Neuronal stem cell (in vitro differentiated cells): ENCODE measurements around the gene CARD6.

Experiments
- DNase-seq: peaks from one replicate; pipeline ENCODE4 v3.0.0-alpha.2; 2013; ENCODE audit warnings: low spot score
- H2AFZ ChIP-seq: one replicate; pipeline ENCODE4 v1.6.1; 2013; ENCODE audit warnings: mild to moderate bottlenecking, low read length, inconsistent platforms
- H2AK5ac ChIP-seq: 2 replicates; pipeline ENCODE4 v1.6.1; 2013; ENCODE audit warnings: low read depth, mild to moderate bottlenecking, inconsistent platforms, low read length, moderate library complexity, mixed read lengths
- H2BK120ac ChIP-seq: 2 replicates; pipeline ENCODE4 v1.6.1; 2013; ENCODE audit warnings: low read depth, mild to moderate bottlenecking, inconsistent platforms, low read length, moderate library complexity, mixed read lengths
- H2BK12ac ChIP-seq: one replicate; pipeline ENCODE4 v1.6.1; 2013; ENCODE audit warnings: low read length, inconsistent platforms
- H2BK15ac ChIP-seq: 2 replicates; pipeline ENCODE4 v1.6.1; 2013; ENCODE audit warnings: mild to moderate bottlenecking, low read length, inconsistent platforms, mixed read lengths
- H2BK5ac ChIP-seq: one replicate; pipeline ENCODE4 v1.6.1; 2013; ENCODE audit warnings: inconsistent platforms, mild to moderate bottlenecking, low read length, moderate library complexity
- H3K14ac ChIP-seq: one replicate; pipeline ENCODE4 v1.6.1; 2013; ENCODE audit warnings: low read length, inconsistent platforms
- H3K18ac ChIP-seq: 2 replicates; pipeline ENCODE4 v1.6.1; 2013; ENCODE audit warnings: low read length, inconsistent platforms
- H3K23ac ChIP-seq: 2 replicates; pipeline ENCODE4 v1.6.1; 2013; ENCODE audit warnings: low read depth, mild to moderate bottlenecking, mixed read lengths, low read length, inconsistent platforms; ENCODE audit not compliant: poor library complexity
- H3K27ac ChIP-seq: replicated peaks from 3 replicates; pipeline ENCODE4 v1.5.1; 2013; ENCODE audit warnings: low read length, inconsistent platforms
- H3K27me3 ChIP-seq, 3 experiments: 2 replicates each; pipeline ENCODE4 v1.6.1; 2013; ENCODE audit warnings: low read length in 3 of 3, mild to moderate bottlenecking in 2 of 3, inconsistent platforms in 1 of 3, low read depth in 1 of 3, mixed read lengths in 1 of 3, moderate library complexity in 1 of 3; ENCODE audit not compliant: control insufficient read depth in 3 of 3, insufficient read depth in 3 of 3
- H3K36me3 ChIP-seq, 2 donors: replicated peaks in 1 of 2; 2 replicates each; pipeline ENCODE4 v1.6.1; 2013; ENCODE audit warnings: low read length in 2 of 2; ENCODE audit not compliant: control insufficient read depth in 2 of 2, insufficient read depth in 2 of 2
- H3K4ac ChIP-seq: 2 replicates; pipeline ENCODE4 v1.6.1; 2013; ENCODE audit warnings: inconsistent platforms, mild to moderate bottlenecking, low read length, moderate library complexity
- H3K4me1 ChIP-seq, 2 donors: 1 replicate in 1 of 2; 2 replicates in 1 of 2; pipeline ENCODE4 v1.6.1; 2013; ENCODE audit warnings: low read length in 2 of 2, low read depth in 1 of 2; ENCODE audit not compliant: control insufficient read depth in 2 of 2, insufficient read depth in 1 of 2
- H3K4me2 ChIP-seq: one replicate; pipeline ENCODE4 v1.6.1; 2013; ENCODE audit warnings: mild to moderate bottlenecking, low read length, inconsistent platforms; ENCODE audit not compliant: insufficient read depth, poor library complexity, severe bottlenecking
- H3K4me3 ChIP-seq, 2 donors: 2 replicates each; pipeline ENCODE4 v1.5.1; 2013; ENCODE audit warnings: low read length in 2 of 2, mild to moderate bottlenecking in 2 of 2, inconsistent platforms in 1 of 2, moderate library complexity in 1 of 2
- H3K79me1 ChIP-seq: one replicate; pipeline ENCODE4 v1.6.1; 2013; ENCODE audit warnings: low read depth, mild to moderate bottlenecking, inconsistent platforms, low read length, moderate library complexity
- H3K9ac ChIP-seq: one replicate; pipeline ENCODE4 v1.6.1; 2013; ENCODE audit warnings: mild to moderate bottlenecking, low read depth, low read length, inconsistent platforms; ENCODE audit not compliant: poor library complexity
- H3K9me3 ChIP-seq, 2 donors: replicated peaks in 1 of 2; 2 replicates each; pipeline versions ENCODE3 to v1.6.1; 2013; ENCODE audit warnings: low read length in 2 of 2, mild to moderate bottlenecking in 2 of 2, inconsistent platforms in 1 of 2, low read depth in 1 of 2, mixed read lengths in 1 of 2, moderate library complexity in 1 of 2; ENCODE audit not compliant: control insufficient read depth in 2 of 2, insufficient read depth in 1 of 2
- H4K8ac ChIP-seq: one replicate; pipeline ENCODE4 v1.6.1; 2013; ENCODE audit warnings: low read depth, mild to moderate bottlenecking, inconsistent platforms, low read length, moderate library complexity
- H4K91ac ChIP-seq: one replicate; pipeline ENCODE4 v1.6.1; 2013; ENCODE audit warnings: low read length, low read depth, mild to moderate bottlenecking, inconsistent platforms; ENCODE audit not compliant: poor library complexity
- WGBS, 2 donors: extraction: QIAGEN DNeasy Blood & Tissue Kit; methylation state at CpG; one replicate each; pipeline ENCODE4 v1.1.7; 2013; ENCODE audit warnings: missing lambda C conversion rate in 2 of 2, mixed read lengths in 1 of 2; ENCODE audit not compliant: insufficient read length in 2 of 2, insufficient replicate concordance in 1 of 2; ENCODE audit errors: extremely low coverage in 2 of 2; 5-methylcytosine and 5-hydroxymethylcytosine counted together

Gene CARD6

DNA sequence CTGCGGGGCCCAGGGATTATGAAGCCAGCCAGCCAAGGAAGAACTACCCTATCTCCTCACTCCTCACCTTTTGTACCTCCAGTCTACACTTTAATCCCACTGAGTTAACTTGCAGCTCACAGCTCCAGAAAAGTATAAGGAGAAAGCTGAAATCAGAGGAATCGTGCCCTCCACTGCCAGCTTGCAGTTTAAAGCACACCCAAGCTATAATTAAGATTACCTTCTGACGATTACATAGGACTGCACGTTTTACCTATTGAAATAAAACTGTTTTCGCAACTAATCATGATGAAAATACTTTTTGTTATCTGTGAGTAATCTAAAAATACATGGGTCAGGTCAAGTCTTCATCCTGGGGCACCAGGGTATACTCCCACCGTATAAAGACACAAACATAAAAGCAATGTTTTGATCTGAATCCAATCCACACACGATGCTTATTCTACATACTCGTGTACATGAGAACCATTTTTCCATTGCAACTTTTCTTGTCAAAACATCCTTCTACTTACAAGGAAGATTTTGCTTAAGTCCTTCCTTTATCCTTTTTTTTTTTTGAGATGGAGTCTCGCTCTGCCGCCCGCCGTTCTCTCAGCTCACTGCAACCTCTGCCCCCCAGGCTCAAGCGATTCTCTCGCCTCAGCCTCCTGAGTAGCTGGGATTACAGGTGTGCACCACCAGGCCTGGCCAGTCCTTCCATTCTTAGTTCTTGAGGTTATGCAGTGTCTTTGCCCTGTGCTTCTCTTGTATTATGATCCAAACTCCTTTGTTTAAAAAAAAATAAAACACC lies 13.8 kb upstream of the CARD6 start:
- H4K8ac ChIP-seq = no peak overlapping the region
- no peaks in the 10 kb centered on the region for H3K27me3 ChIP-seq
- no peak overlapping the region for H3K4ac ChIP-seq
- WGBS, 2 donors = no CpG with 5 or more reads among the region's 14 CpGs
- H3K23ac ChIP-seq = no peak overlapping the region
- no peak overlapping the region for H4K91ac ChIP-seq
- no peak overlapping the region for H2BK12ac ChIP-seq
- no peak overlapping the region for H3K18ac ChIP-seq
- H3K79me1 ChIP-seq = no peaks in the 10 kb centered on the region
- no peak overlapping the region for H2BK120ac ChIP-seq
- H3K4me1 ChIP-seq = peaks cover 0 to 2% of the 10 kb centered on the region in 2 donors
- no peak for DNase-seq
- no peak overlapping the region for H3K4me3 ChIP-seq
- peaks cover 49 to 75% of the 10 kb centered on the region in 2 donors for H3K36me3 ChIP-seq
- H2BK5ac ChIP-seq = no peak overlapping the region
- no peak overlapping the region for H3K27ac ChIP-seq
- no peak overlapping the region for H3K4me2 ChIP-seq
- no peak overlapping the region for H2BK15ac ChIP-seq
- no peak overlapping the region for H3K9ac ChIP-seq
- no peak overlapping the region for H2AK5ac ChIP-seq
- H3K14ac ChIP-seq = no peak overlapping the region
- no peak overlapping the region for H2AFZ ChIP-seq
- peaks cover 0 to 1% of the 10 kb centered on the region in 2 donors for H3K9me3 ChIP-seq

DNA sequence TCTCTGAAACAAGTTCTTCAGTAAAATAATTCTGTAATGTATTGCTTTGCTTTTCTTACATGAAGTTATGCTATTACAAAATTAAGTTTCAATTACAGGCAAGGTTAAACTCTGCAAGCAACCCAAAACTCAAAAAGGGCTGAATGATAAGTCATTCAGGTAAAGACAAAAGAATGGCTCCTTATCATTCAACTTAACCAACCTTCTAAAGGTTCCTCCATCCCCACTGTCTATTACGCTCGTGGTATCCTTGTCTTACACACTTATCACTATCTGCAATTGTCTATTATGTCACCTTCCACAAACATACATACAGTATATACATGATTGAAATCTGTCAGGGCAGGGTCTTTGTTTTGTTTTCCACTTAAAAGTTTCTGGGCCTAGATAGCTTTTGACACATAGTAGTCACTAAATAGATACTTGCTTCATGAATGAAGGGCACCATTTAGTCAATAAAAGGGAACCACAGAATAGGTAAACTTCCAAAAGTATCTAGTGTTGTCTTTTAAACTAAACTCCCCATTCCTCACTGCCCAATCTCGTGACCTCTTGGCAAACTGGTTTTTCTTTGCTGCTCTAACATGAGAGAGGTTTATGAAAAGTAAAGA lies 13.0 kb upstream of the CARD6 start:
- Histone ChIP-seq H3K4me1 (peaks cover 2 to 4% of the 10 kb centered on the region in 2 donors), H3K79me1 (no peaks in the 10 kb centered on the region), H3K27me3 (no peaks in the 10 kb centered on the region), H3K27ac (no peak overlapping the region), H3K4ac (no peak overlapping the region), H3K23ac (no peak overlapping the region), H4K91ac (no peak overlapping the region), H3K18ac (no peak overlapping the region), H3K4me2 (no peak overlapping the region), H2BK5ac (no peak overlapping the region), H2BK15ac (no peak overlapping the region), H3K14ac (no peak overlapping the region), H2AFZ (no peak overlapping the region), H2BK12ac (no peak overlapping the region), H3K9ac (no peak overlapping the region), H2AK5ac (no peak overlapping the region), H3K4me3 (no peak overlapping the region), H4K8ac (no peak overlapping the region), H3K36me3 (peaks cover 51 to 82% of the 10 kb centered on the region in 2 donors), H3K9me3 (peaks cover 0 to 1% of the 10 kb centered on the region in 2 donors), H2BK120ac (no peak overlapping the region)
- WGBS, 2 donors = no CpG with 5 or more reads among the region's 3 CpGs
- DNase-seq = no peak

DNA sequence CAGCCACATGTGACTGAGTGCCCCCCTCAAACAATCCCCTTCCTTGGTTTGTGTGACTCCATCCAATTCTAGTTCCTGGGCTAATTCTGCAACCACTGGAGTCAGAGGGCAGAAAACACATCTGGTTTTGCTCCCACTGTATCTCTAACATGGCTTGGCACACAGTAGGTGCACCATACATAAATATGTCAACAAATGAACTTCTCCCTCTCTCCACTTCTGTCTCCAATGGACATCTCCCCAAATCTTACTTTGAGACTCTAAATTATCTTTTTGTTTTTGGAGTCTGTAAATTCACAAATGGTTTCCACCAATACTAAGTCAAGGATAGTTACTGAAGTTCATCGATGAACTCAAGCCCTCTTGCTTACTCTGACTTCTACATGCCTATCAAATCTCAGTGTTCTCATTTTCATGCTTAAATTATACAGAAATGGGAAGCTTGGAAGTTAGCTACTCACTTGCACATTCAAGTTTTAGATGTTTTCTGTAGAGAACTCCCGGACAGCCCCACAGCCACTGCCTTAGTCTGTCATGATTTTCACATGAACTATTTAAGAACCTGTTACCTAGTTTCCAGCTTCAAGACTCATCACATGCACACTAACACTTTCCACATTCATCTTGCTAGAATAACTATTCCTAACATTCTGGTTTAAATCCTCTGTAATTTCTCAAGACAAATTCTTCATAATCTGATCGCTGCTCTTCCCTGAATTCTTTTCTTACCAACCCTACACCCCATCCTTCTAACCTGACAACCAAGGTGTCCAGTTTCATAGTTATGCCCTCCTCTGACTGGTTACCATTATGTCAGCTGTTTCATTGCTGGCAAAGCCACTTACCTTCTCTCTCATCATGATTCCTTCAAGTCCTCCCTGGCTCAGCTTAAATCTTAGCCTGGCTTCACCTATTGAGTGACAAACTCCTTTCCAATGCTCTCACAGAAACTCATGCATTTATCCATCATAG lies 12.2 kb upstream of the CARD6 start:
- Histone ChIP-seq H3K36me3 (peaks cover 59 to 91% of the 10 kb centered on the region in 2 donors), H4K91ac (no peak overlapping the region), H3K27me3 (no peaks in the 10 kb centered on the region), H3K23ac (no peak overlapping the region), H3K18ac (no peak overlapping the region), H2BK5ac (no peak overlapping the region), H3K4me2 (no peak overlapping the region), H2BK12ac (no peak overlapping the region), H2AFZ (no peak overlapping the region), H2BK120ac (no peak overlapping the region), H3K4ac (no peak overlapping the region), H3K4me3 (no peak overlapping the region), H3K9ac (no peak overlapping the region), H2BK15ac (no peak overlapping the region), H2AK5ac (no peak overlapping the region), H3K14ac (no peak overlapping the region), H3K4me1 (peaks cover 8 to 9% of the 10 kb centered on the region in 2 donors), H3K27ac (no peak overlapping the region), H3K9me3 (peaks cover 0 to 1% of the 10 kb centered on the region in 2 donors), H3K79me1 (no peaks in the 10 kb centered on the region), H4K8ac (no peak overlapping the region)
- no CpG with 5 or more reads among the region's 3 CpGs for WGBS, 2 donors
- DNase-seq = no peak
